Peyer's patch (tissue), 4 donors: ENCODE results near the gene ELL2.

Experiments used
- POLR2A ChIP-seq, 2 donors: fragments of 450-650 bp; IDR thresholded peaks; one replicate each; pipeline ENCODE4 v1.5.1; 2017; ENCODE audit warnings: antibody characterized with exemption in 2 of 2, mild to moderate bottlenecking in 2 of 2, moderate library complexity in 2 of 2
- TF ChIP-seq, protein P1 (sequence below), 6 experiments: fragments of 450-650 bp in 4 of 6; fragments of 200-600 bp in 2 of 6; sonication (generic) in 1 of 6; IDR thresholded peaks; one replicate each; pipeline ENCODE4 v1.5.1; 2017 to 2019; ENCODE audit warnings: antibody characterized with exemption in 6 of 6, mild to moderate bottlenecking in 3 of 6, moderate library complexity in 1 of 6

DNA sequence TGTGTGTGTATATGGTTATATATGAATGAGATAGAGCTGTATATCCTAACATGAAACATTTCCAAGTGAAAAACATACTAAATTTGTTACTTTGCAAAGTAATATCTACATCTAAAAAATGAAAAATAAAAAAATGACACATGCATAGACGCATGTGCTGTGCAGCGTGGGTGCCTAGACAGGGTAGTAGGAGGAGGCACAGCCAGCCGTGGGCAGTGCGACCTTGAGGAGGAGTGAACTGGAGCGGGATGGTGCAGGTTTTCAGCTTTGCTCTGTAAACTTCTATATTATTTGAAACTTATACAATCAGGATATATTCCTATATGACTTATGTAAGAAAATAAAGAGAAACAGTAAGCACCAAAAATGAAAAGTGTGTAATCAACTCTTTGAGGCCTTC lies 124.2 kb downstream of the ELL2 start:
- TF ChIP-seq, protein P1, sequence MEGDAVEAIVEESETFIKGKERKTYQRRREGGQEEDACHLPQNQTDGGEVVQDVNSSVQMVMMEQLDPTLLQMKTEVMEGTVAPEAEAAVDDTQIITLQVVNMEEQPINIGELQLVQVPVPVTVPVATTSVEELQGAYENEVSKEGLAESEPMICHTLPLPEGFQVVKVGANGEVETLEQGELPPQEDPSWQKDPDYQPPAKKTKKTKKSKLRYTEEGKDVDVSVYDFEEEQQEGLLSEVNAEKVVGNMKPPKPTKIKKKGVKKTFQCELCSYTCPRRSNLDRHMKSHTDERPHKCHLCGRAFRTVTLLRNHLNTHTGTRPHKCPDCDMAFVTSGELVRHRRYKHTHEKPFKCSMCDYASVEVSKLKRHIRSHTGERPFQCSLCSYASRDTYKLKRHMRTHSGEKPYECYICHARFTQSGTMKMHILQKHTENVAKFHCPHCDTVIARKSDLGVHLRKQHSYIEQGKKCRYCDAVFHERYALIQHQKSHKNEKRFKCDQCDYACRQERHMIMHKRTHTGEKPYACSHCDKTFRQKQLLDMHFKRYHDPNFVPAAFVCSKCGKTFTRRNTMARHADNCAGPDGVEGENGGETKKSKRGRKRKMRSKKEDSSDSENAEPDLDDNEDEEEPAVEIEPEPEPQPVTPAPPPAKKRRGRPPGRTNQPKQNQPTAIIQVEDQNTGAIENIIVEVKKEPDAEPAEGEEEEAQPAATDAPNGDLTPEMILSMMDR (IDR thresholded peaks at IDR 0.05): no peak
- no peak for TF ChIP-seq POLR2A (IDR thresholded peaks at IDR 0.05)
